Stimulated activated CD8-positive, alpha-beta memory T cell treated with anti-CD3 and anti-CD28 coated beads, Interleukin-4, amount 100 ng/mL, for 24 hours (primary cell): ENCODE measurements around the gene ESR2.

Experiments
- DNase-seq: peaks from one replicate; pipeline ENCODE4 v3.0.0-alpha.2; 2020; ENCODE audit warnings: low read depth

The ESR2 gene

DNA sequence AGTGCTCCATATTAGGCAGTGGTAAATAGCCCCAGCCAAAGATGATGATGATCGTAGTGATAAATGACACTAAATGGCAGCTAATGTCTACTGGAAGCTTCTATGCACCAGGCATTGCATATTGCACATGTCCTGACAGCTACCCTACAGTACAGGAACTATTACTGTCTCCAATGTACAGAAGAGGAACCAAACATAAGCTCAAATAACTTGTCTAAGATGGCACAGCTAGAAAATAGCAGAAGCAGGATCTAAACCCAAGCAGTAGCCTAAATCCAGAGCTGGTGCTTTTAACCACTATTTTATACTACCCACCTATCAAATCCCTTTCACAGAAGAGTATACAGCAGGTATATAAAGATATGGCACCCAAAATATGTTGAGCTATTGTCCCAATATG lies 28.9 kb downstream of the ESR2 start:
- DNase-seq = no peak

DNA sequence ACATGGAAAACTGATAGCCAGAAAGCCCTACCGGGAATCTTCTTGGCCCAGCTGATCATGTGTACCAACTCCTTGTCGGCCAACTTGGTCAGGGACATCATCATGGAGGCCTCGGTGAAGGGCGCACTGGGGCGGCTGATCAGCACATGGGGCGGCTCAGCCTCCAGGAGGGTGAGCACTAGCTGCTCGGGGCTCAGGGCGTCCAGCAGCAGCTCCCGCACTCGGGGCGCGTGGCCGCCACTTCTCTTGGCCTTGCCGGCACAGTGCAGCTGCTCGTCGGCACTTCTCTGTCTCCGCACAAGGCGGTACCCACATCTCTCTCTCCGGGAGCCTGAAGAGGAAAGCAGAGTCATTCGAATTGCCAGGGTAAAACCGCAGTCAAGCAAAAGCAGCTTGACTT lies 33.8 kb downstream of the ESR2 start:
- no peak for DNase-seq

DNA sequence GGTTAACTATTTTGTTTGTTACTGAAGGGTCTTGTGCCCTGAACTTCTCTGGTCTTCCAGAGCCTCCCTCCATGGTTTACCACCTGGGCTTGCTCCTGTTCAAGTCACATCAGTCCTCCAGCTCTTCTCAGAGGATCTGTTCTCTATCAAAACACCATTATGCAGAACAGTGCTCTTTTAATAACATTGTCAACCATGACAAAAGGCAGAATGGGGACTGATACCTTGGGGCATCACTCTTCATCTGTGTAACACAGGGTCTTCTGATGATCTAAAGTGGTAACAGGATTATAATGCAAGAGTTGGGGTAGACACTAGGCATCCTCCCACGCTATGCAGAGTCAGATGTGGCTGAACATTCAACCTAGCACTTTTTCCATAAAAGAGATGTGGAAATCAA lies 38.4 kb downstream of the ESR2 start:
- DNase-seq = no peak

DNA sequence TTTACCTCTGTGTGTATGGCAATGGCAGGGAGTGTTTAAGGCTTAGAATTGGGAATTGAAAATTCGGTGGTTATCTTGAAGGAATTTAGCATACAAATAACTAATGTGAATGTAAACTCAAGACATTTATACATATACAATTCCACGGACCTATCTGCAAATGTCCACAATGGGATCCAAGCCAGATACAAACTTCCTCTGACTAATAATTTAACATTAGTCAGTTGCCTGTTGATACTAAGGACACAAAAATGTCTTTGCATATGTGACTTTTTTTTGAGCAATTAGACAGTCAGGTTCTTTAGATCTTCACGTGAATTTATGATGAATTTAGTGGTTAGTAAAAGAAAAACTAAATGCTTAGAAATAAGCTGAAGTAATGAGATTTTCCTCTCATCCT lies 40.5 kb downstream of the ESR2 start:
- DNase-seq = no peak

DNA sequence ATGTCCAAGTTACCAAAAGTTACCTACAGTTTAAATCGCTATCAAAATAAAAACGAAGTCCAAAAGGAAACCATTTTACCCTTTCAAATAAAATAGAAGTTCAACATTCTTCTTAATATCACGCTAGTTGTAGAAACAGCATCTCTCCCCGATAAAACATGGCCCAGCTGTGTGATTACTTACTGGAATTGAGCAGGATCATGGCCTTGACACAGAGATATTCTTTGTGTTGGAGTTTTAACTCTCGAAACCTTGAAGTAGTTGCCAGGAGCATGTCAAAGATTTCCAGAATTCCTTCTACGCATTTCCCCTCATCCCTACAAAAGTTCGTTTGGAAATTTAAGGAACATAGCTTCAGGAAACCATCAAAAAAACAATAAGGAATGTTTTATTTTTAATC lies 44.8 kb downstream of the ESR2 start:
- DNase-seq = no peak

DNA sequence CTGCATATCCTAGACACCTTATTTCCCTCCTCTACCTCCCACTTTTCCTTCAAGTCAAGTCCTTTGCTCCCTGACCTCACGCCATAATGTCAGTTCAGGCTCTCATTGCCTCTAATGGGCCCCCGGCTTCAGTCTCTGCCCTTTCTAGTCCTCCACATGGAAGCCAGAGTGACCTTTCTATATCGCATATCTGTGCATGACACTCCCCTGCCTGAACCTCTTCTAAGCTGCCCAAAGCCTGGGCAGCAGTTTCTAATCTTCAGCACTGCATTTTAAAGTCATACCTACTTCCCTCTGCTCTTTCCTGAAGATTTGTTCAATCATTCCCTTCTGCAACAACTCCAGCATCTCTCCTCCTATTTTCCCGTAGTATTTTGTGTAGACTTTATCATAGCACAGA lies 45.5 kb downstream of the ESR2 start:
- no peak for DNase-seq

DNA sequence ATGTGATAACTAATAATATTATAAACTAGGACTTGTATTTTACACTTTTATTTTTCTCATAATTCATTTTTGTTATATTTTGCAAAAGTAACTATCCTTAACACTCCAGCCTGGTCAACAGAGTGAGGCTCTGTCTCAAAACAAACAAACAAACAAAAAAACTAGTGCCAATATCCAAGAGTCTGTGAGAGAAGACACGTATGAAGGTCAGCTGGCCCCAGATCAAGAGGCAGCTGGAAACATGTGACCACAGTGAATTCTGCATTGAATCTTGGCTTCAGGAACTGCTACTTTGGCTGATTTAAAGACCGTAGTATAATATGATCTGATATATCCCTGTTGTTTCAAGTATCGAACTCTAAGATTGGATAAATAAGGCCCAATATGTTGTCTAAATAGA lies 47.0 kb downstream of the ESR2 start:
- no peak for DNase-seq

DNA sequence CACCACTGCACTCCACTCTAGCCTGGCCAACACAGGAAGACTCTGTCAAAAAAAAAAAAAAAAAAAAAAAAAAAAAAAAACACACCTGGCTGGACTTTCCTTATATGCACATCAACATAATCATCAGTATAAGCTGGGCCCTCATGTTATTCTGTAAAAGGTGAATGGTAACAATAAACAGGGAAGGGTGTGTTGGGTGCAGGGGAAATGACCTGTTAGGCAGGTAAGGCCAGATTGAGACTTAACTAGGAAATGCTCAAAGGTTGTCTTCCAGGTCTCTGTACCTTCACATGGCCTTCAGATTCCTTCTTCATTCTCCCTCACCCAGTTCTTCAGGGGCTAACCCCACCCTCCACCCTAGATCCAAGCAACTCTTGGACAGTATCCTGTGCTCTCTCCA lies 47.5 kb downstream of the ESR2 start:
- DNase-seq = no peak

DNA sequence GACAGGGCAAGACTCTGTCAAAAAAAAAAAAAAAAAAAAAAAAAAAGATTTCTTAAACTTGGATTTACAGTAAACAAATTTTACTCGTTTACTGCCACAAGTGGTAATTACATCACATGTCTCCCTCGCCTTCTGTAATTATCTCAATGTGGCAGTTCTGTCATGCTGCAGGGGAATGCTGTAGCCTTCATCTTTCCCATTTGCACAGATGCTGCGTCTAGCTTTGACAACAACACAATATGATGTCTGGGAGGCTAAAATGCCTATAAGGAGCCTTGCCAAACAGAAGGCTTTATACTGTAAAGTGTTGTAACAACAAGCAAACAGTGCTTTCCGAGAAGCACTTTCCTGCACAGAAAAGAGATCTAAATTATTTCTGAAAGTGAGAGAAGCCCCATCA lies 48.7 kb downstream of the ESR2 start:
- DNase-seq = no peak

DNA sequence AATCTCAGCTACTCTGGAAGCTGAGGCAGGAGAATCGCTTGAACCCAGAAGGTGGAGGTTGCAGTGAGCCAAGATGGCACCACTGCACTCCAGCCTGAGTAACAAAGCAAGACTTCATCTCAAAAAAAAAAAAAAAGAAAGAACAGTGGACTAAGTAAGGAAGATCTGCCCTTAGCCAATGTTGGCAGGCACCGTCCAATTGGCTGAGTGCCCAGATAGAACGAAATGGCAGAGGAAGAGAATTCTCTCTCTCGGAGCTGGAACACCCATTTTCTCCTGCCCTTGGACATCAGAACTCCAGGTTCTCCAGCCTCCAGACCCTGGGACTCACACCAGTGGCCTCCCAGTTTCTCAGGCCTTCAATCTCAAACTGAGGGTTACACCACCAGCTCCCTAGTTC lies 49.9 kb downstream of the ESR2 start:
- DNase-seq = no peak

DNA sequence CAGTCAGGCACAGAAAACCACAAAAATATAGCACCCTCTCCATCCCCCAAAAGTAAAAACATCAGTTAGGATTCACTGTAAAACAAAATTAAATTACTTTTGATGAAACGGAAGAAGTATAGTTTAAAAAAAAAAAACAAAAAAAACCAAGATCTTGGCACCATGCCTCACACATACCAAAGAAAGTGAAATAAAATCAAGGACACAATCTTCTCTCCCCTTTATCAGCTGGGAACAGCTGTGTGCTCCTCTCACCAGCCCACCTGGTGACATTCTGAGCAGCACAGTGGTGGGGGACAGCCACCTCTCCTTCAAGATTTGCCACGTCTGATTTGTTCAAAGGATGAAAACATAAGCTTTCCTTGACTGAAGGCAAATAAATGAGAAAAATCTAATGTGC lies 55.5 kb downstream of the ESR2 start:
- DNase-seq = no peak

DNA sequence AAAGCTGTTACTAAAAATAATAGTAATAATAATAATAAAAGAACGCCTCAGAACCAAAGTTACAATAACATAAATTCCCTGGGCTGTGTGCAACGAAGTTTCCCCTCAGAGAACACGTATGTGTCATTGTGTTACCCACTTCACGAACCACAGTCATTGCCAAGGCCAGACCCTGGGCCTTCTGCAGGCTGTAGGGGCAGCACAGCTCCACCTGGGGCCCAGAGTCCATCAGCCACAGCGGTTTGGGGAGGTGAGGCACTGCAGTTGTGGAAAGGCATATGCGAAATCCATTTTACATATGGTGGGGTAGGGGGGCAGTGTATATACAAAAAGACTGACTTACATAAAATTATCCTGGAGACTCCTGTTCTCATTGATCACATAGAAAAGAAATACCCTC lies 56.1 kb downstream of the ESR2 start:
- DNase-seq = no peak

DNA sequence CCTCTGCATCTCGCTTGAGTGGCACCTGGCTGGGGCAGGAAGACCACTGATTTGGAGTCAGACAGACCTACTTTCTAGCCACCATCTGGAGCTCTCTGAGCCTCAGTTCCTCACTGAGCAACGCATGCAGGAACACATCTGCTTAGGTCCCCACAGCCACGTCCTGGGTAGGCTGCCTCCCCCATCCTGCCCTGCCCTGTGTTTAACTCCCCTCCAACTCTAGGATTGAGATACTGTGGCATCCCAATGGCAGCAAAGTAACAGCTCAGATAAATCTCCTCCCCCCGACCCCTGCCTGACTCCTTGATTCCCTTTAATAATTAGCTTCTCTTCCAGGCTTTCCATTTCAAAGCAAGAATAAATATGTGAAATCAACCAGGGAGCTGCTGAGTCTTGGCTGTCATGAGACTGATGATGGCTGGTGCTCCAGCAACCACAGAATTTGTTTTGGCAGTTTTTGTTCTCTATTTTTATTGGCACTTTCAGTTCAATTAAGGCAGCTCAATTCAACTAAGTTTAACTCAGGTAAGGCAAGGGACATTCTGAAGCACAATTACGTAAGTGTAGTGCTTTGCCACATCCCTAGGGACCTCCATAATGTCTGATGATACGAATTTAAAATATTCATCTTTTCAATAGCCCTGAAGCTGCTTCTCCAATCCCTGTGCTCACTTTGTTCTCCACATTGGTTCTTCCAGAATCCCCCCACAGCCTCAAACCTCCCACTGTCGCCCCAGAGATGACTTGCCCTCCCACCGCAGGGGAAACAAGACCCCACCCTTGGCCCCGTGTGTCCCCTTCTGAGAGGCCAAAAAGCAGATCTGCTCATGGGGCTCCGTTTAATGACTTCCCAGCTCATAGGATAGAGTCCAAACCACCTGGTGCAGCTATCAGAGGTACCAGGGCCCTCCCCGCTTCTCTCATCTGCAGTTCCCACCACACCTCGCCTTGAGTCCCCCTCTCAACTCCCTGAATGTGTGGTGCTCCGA lies 58.2 kb downstream of the ESR2 start:
- no peak for DNase-seq

DNA sequence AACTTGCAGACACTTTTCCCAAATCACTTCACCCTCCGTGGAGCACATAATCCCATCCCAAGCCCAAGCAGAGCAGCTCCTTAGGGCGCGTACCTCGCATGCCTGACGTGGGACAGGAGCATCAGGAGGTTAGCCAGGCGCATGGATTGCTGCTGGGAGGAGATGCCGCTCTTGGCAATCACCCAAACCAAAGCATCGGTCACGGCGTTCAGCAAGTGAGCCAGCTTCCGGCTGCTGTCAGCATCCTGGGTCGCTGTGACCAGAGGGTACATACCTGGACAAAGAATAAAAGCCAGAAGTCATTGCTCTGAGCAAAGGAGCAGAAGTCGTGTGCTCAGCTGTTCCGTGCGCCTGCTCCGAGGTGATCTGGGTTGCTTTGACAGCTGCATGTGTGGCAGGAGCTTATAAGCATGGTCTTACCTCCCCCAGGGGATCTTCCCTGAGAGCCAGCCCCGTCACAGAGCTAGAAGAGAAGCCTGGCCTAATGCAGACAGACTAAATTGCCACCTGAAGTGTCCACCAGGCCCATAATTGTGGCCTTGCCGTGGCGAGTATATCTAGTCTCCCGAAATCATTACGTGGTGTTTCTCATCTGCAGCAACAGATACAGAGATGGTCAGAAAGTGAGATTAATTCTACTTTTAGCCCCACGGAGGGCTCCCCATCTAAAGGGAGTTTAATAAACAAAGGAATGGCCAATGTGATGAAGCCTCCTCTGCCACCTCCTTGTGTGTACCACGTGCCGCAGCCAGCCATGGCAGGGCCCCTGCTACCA lies 59.1 kb downstream of the ESR2 start:
- no peak for DNase-seq

DNA sequence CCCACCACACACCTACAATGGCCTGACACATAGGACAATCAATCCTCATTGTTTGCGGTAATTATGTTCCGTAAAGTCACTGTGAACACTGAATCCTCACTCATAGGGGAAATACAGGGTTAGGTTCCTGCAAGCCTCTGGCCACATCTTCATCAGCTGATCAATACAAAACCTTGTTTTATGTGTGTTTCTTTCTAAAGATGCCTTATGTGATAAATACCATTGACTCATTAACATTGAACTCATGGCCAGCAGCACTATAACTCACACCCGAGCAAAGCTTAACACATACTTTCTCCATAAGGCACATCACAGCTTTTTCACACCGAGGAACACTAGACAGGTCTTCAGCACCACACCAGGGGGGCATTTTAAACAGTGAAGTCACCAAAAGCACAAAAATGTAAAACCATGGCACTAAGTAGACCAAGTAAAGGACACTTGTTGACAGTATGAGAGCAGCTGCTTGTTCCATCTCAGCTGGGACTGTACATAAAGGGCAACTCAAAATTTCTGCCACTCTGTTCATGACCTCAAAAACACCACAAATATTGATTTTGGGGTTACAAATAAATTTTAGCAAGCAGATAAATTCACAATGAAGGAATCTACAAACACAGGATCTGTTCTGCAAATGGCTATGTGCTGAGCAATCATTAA lies 60.5 kb downstream of the ESR2 start:
- no peak for DNase-seq

DNA sequence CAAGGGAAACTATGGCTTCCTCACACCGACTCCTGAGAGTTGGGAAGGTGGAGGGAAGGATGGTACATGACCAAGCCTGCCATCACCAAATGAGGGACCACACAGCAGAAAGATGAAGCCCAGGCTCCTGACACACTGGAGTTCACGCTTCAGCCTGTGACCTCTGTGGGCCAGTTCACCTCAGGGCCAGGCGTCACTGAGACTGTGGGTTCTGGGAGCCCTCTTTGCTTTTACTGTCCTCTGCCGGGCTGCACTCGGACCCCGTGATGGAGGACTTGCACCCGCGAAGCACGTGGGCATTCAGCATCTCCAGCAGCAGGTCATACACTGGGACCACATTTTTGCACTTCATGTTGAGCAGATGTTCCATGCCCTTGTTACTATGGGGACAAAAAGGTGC lies 61.2 kb downstream of the ESR2 start:
- no peak for DNase-seq

DNA sequence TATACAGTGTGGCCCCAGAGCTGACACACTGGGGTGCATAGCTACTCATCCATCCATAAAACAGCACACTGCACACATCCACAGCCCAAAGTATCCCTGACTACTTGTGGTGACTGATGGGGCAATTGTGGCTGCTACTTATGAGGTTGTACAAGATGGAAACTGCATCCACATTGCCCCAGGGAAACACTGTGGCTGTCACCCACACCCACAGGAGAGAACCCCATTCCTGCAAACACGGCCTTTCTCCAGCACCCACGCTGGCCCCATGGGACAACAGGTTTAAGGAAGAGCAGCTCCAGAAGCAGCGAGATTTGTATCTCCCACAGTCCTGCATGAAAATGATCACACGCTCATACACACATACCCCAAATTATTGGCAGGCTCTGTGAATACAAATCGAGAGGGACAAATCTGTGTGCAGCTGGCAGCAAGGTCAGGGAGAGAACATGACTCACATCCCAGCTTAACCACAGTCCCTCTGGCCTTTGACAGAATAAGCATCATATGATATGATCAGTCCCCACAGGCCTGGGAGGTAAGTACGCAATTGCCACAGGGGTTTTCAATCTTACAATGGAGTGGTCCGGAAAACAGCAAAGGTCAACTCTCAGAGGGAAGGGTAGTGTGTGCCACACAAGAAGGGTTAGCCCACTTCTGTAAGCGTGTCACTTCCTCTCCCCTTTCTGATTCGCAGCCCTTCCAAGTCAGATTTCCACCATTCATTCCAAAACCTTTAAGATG lies 61.9 kb downstream of the ESR2 start:
- DNase-seq = no peak

DNA sequence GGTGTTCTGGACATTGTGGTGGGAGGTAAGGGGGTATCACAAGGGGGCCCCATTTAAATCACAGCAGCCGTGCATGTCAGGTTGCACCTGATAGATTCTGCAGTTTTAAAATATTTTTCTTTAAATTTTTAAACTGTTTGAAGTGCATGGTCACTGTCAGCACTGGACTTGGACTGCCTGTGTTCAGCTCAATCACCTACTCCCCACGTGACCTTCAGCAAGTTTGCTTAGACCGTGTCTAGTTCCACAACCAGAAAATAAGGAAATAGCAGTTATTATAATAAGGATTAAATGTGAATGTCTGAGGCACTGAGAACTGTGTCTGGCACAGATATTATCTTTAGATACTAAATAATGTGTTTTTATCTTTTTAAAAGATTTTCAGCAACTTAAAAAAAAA lies 64.7 kb downstream of the ESR2 start:
- DNase-seq = no peak

DNA sequence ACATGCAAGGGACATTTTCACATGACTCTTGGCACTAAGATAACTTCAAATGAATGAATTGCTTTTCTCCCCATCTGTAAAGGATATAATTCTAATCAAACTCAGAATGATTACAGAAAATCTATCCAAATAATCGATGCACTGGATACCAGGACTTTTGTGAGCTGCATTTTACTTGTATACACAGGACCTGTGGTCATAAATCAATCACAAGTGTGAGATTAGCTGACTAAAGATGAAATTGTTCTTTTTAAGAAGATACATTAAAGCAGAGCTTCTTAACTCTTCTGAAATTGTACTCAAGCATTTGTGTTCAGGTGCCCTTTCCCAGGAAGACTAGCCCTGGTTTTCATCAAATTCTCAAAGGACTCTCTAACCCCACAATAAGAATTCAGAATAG lies 66.3 kb downstream of the ESR2 start:
- DNase-seq = no peak

DNA sequence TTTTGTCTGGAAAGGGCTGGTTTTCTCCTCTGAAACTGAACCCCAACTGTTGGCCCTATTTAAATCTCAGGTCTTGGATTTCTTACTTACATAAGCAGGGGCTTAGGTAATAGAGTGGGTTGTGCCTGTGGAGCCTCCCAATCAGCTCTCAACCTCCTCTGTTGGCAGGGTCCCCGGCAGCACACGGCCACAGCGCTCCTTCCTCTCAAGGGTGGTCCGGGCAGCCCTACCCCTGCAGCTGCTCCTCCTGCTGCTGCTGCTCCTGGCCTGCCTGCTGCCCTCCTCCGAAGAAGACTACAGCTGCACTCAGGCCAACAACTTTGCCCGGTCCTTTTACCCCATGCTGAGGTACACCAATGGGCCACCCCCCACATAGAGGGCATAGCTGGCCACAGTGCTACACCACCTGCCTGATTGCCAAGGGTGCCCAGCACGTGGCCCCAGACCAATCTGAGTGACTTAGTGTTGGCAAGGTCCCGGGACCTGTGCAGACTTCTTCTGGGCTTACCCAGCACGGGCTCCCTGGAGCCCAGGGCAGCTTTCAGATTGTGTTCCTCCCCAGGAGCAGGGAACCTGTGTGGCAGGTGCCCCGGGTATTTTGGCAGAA lies 68.9 kb downstream of the ESR2 start:
- no peak for DNase-seq

DNA sequence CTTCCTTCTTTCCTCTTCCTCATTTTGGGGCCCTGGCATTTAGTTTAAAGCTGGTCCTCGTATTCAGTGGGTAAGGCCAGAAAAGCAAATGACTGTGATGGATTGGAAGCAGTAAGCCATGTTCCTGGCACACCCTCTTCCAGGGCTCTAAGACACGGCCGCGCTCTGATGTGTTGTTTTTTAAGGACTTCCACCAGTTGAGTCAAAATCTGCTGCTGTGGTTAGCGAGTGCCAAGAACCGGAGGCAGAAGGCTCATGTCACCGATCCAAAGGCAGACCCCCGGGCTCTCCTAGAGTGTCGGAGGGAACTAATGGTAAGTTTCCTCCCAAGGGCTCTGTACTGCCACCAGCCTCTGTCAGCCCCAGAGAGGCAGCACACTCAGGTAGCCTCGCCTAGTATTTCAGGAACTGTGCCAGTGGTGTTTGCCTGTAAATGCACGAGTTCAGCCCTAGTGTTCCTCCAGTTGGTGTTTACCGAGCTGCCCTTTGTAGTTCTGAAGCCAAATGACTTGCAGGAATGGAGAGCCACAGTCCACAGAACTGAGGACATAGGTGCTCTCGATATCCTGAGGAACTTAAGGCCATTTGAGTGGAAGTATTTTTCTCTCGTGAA lies 72.7 kb downstream of the ESR2 start:
- no peak for DNase-seq
